ENCODE data around the gene GPR37L1.
A peak's percentile ranks its signal among the peaks of the same experiment; 100 is the strongest.

Gene GPR37L1

GRCh38 chr1:202122639-202123335 is at the start of gene GPR37L1:
TSS of gene GPR37L1 (plus strand) at chr1:202122917. CDS start at chr1:202122964, 47 bp downstream.
- no peak for DNase-seq

GRCh38 chr1:202073206-202073605 is 49.5 kb upstream of the GPR37L1 start:
- no peak for DNase-seq

DNA sequence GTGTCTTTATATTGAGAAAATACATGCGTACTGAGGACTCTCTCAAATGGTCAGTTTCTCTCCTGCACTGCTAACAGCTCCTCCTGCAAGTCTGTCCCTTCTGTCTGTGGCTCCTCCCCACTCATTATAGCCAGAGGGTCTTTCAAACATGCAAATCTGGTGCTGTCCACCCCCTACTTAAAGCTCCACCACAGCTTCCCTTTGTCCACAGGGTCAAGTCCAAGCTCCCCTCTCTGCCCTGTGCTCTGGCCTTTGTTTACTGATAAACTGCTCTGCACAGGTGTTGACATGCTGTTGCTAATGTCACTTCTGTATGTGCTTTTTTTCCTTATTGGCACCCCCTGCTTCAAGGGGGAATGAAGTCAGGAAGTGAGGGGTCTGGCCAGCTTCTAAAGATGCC is 47.7 kb upstream of the GPR37L1 start:
- no peak for DNase-seq

DNA sequence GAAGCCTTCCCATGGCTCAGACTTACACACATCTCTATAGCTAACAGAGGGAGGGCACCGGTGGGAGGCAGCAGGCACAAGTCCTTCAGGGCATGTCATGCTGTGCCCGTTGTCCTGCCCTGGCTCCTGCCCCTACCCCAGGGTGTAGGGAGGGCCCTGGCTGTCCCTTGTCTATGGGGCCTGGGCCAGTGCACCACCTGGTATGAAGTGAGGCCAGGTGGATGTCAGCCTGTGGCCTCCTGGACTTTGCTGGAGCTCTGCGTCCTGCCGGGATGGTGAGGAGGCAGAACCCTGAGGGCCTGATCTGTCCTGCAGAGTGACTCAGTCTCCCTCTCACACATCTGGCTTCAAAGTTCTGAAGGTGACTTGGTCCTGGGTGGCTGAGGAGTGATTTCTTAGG is 47.3 kb upstream of the GPR37L1 start:
- no peak for DNase-seq

DNA sequence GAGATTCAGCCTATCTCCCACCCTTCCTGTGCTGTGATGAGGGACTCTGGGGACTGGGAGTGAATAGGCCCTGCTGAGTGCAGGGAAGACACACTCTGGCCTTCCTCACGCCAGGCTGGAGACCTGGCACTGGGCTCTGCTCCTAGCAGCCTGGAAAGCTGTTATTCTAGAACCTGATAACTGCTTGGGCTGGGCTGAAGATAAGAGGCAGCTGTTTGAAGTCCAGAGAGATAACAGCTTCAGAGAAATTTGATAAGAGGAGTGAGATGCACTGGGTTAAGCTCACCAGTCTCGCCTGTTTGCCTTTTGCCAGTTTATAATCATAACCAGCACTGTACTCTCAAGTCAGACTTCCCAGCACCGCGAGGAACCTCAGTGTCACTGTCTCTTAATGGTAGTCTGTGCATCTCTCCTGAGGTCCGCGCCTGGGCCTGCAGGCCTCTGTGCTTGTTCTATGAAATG is 46.6 kb upstream of the GPR37L1 start:
- DNase-seq, result no peak

- DNase-seq, result no peak
Observed at GRCh38 chr1:202078241-202078640, 44.5 kb upstream of the GPR37L1 start.

DNA sequence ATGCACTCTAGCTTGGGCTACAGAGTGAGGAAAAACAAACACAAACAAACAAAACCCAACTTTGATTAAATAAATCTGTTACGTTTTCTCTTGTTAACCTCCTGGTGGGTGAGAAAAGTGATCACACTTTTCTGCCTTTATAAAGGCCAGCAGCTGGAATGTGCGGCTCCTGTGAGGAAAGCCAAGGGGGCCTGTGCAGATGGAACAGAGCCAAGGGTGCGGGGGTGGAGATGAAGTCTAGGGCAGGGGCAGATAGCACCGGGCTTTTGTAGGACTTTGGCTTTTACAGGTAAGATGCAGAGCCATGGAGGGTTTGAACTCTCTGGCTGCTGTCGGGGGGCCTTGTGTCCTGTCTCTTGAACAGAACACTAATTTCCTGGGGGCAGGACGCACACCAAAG is 40.7 kb upstream of the GPR37L1 start:
- no peak for DNase-seq

DNA sequence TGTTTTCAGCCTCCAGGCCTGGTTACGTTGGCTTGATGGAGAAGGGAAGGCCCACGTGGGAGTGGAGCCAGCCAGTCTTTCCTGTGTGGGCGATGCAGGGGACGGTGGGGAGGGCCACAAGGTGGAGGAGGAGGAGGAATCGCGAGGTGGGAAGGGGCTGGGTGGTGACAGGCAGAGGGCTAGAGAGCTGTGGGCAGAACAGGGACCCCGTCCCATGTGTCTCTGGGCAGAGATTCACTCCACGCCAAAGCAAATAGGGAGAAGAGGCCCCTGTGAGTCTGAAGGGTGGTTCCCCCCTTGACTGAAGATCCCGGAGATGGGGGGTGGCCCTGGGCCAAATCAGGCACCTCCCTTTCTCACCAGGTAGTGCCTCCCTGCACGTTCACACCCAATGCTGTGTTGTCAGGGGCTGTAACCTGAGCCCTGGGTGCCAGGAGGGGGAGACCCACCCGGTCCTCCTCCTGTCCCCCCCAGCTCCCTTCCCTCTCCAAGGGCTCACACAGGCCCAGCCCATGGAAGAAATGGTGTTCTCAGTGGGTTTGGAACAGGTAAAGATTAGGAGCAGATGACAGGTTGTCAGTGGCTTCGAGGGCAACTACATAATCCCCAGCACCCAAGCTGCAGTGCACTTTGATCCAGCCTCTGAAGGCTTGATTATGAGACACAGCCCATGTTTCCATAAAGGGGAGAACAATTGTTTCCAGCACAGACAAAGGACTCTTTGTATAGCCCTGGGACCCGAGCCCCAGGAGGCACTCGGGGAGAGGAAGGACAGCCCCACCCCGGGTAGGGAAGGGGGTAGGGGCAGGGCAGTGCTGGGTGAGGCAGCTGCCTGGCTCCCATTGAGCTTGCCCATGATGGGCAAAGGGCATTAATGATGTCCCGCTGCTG is 37.7 kb upstream of the GPR37L1 start:
- no peak for DNase-seq

DNA sequence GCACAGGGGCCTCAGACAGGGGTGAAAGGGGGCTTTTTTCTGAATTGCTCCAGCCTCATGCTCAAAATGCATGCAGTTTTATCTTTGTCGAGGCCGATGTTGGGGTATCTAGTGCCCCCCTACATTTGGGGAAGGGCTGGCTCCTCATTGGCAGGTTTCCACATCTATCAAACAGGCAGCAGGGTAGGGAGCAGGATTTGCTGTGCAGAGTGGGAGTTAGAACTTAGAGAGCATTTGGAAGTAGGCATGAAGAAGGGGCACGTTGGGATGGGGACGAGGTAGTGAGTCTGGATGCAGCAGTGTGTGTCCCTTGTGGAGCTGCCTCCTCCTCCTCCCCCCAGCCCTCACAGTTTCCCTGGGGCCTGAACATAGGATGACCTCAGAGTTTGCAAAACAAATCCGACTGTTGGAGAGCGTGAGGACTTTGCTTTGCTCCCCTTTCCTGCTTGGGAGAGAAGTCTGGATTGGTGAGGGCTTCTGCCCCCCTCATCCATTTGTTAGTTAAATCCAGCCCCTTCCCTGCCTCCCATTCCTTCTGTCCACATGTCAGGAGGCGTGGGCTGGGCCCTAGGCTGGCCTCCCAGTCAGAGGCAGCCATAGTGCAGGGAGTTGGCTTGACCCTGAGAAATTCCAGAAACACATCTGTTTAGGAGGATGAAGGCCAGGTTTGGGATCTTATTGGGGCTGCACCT is 36.9 kb upstream of the GPR37L1 start:
- DNase-seq, result no peak

- DNase-seq, result peak in 1 of 2 experiments; percentile 20
Observed at GRCh38 chr1:202086579-202087350, 36.0 kb upstream of the GPR37L1 start.

GRCh38 chr1:202088206-202088605 is 34.5 kb upstream of the GPR37L1 start:
- DNase-seq, result no peak

GRCh38 chr1:202090994-202091393 is 31.7 kb upstream of the GPR37L1 start:
- no peak for DNase-seq

- no peak for DNase-seq
Observed at GRCh38 chr1:202093858-202094257, 28.9 kb upstream of the GPR37L1 start.

DNA sequence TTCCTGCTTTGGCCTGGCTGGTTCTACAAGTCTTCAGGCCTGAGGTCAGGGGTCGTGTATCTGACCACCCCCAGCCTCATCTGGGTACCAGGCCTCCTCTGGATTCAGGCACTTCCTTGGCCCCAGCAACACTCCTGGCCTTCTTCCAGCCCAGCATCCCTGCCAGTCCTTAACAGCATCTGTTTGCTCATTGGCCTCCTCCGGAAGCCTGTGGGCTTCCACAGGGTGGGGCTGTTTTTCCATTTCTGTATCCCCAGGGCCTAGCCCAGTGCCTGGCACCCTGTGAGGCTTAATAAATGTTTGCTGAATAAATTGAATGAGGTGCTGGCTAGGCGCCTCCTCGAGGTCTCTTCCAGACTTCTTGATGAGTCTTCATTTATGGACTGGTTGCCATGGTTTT is 21.5 kb upstream of the GPR37L1 start:
- DNase-seq, result peak; percentile 17 to 67

GRCh38 chr1:202104073-202104472 is 18.6 kb upstream of the GPR37L1 start:
- no peak for DNase-seq

DNA sequence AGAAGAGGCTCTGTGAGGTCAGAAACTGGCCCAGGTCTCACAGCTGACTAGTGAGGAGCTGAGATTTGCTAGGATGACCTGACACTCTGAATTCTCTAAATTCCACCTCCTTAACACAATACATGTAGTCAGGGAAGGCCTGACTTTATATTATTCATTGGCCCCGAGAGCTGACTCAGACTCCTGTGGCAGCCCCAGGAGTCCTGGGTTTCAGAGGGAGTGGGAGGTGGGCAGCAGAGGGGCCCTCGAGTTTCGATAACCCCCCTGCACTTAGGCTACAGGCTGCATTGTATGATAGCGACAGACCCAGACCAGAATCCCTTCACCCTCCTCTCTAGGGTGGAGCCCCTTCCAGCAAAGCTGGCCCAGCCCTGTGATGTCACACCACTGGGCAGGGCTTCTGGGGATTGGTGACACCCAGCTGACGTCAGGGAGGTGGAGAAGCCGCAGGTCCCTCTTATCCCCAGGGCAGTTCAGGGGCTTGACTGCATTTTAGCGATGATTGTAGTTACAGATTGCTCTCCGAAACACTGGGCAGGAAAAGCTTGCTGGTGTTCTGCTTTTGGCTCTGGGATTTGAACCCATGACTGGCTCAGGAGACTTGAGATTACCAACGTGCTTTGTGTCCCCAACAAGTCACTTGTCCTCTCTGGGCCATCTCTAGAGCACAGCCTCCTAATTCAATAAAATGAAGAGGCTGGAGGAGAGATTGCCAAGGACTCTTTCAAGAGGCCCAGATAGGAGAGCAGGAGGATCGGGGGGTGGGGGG is 17.0 kb upstream of the GPR37L1 start:
- DNase-seq, result no peak

DNA sequence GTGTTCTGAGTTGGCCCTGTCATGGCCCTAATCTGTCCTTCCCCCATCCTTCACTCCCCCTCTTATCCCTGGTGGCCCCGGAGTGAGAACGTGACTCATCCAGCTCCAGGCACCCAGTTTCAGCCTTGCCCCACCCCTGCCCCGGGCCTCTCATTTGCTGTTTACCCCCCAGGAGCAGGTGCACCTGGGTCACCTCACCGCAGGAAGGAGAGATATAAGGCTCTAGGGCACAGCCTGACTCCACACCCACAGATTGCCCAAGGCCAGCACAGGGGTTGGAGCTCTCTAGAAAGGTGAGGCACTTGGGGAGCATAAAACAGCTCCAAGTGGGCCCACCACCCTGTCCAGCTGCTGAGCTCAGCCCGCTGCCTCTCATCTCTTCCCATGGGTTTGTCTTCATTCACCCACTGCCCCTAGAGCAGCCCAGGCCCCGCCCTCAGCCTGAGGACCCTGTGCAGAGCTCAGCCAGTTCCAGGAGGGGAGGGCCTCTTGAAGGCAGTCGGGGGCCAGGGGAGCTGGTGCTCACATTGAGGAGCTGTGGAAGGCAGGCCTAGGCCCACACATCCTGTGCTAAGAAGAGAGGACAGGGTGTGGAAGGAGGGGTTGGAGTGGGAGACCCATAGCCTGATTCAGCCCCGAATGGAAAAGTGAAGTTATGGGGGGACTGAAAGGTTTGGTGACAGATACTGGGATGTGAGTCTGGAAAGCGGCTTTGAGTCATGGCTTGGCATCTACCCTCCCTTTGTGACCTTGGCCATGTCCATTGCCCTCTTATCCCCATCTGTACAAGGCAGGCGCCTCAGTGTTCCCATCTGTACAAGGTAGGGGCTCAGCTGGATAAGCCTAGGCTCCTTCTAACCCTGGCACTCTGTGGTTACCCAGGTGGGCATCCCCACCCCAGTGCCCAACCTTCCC is 16.1 kb upstream of the GPR37L1 start:
- DNase-seq, result no peak

- DNase-seq, result peak in 1 of 2 experiments; percentile 68
Observed at GRCh38 chr1:202107321-202107761, 15.4 kb upstream of the GPR37L1 start.

DNA sequence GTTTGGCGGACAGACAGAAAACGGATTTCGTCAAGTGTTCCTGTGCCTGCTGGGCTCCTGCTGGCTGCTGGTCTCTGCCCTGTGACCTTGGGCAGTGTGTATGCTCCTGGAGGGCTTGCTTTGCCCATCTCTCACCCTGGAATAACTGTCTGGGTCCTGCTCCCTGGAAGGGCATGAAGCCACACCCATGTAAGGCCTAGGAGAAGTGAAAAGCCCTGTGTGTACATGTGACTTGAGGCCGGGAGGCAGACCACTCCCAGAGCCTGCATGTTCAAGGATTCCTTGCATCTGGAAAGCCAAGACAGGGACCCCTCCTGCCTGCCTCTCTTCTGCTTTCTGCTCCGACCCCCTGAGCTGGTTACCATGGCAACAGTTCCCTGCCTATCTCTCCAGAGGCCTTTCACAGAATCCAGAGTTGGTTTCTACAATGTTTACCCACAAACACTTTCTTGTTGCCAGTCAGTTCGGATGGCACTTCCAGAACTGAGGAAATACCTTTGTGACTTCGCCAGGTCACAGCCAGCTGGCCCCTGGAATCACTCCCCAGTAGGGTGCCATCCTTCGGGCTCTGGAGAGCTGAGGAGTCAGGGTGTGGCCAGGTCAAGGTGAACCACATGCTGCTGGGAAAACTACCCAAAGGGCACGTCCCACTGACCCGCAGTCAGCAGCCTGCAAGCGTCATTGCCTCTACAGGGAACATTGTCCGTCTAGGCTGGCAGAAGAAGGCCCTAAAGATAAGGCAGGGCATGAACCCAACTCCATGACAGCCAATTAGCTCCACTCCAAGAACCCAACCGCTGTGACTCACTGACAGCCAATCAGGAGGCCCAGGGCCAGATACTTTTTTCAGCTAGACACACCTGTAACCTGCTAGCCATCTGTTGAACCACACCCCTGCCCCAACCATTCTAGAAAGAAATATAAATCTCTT is 14.7 kb upstream of the GPR37L1 start:
- peak in 1 of 2 experiments; percentile 25 for DNase-seq

Data from NCI-H446 (cell line).